Activated naive CD8-positive, alpha-beta T cell treated with anti-CD3 and anti-CD28 coated beads, Interleukin-2, amount 10 ng/mL, durations not matched to agents 7 days and 5 days (primary cell): ENCODE measurements around the gene KCNMA1. TPM values are rescaled to one million over a fixed set of nuclear protein-coding genes. Genes with fewer than 3 reads are reported as not detected.

Experiments used
- ATAC-seq: fragments of 150-1000 bp; cut with Tn5 transposase; one replicate; pipeline ENCODE4 v1.10.0; 2021; ENCODE audit warnings: low read depth, moderate library complexity
- POLR2A ChIA-PET: fragments of 350-600 bp; sonication (Branson Sonifier 250); formaldehyde crosslinking; loops from one replicate; lab custom pipeline; 2021; ENCODE audit warnings: antibody characterized with exemption; lab: Charles Lee
- DNase-seq: peaks from one replicate; pipeline ENCODE4 v3.0.0; 2021
- H3K27ac Mint-ChIP-seq: one replicate; pipeline ENCODE4 v1.8.0; 2022; ENCODE audit warnings: mild to moderate bottlenecking, mixed read lengths
- H3K27me3 Mint-ChIP-seq: one replicate; pipeline ENCODE4 v1.8.0; 2022; ENCODE audit warnings: mild to moderate bottlenecking, moderate library complexity, mixed read lengths
- H3K36me3 Mint-ChIP-seq: one replicate; pipeline ENCODE4 v1.8.0; 2021; ENCODE audit warnings: mild to moderate bottlenecking, mixed read lengths
- H3K4me1 Mint-ChIP-seq: one replicate; pipeline ENCODE4 v1.8.0; 2021; ENCODE audit warnings: mixed read lengths
- H3K4me3 Mint-ChIP-seq: one replicate; pipeline ENCODE4 v1.8.0; 2022; ENCODE audit warnings: mild to moderate bottlenecking, moderate library complexity, mixed read lengths
- H3K9me3 Mint-ChIP-seq: one replicate; pipeline ENCODE4 v1.8.0; 2021; ENCODE audit warnings: mixed read lengths
- total RNA-seq, 2 experiments: library from RNA; stranded (reverse); gene quantifications; one replicate each; pipeline ENCODE4 v1.2.3, GENCODE V29; 2021

The KCNMA1 gene
- total RNA-seq, 2 experiments from 2014 or later, result 0.39 to 0.54 TPM

GRCh38 chr10:77163670-77164348, 473.8 kb downstream of the KCNMA1 start:
- Mint-ChIP-seq H3K27ac (no peak overlapping the region), H3K4me1 (no peaks in the 10 kb centered on the region), H3K36me3 (no peaks in the 10 kb centered on the region), H3K9me3 (no peaks in the 10 kb centered on the region), H3K4me3 (no peak overlapping the region), H3K27me3 (peaks cover 35% of the 10 kb centered on the region)
- POLR2A ChIA-PET, result no interaction called here
- no peak for ATAC-seq
- no peak for DNase-seq

GRCh38 chr10:77162697-77163096, 474.9 kb downstream of the KCNMA1 start:
- H3K4me3 Mint-ChIP-seq, result no peak overlapping the region
- DNase-seq, result no peak
- no peaks in the 10 kb centered on the region for H3K36me3 Mint-ChIP-seq
- POLR2A ChIA-PET, result no interaction called here
- H3K27me3 Mint-ChIP-seq, result peaks cover 35% of the 10 kb centered on the region
- H3K4me1 Mint-ChIP-seq, result no peaks in the 10 kb centered on the region
- no peak for ATAC-seq
- no peaks in the 10 kb centered on the region for H3K9me3 Mint-ChIP-seq
- no peak overlapping the region for H3K27ac Mint-ChIP-seq

- H3K27ac Mint-ChIP-seq, result no peak overlapping the region
- no peak overlapping the region for H3K4me3 Mint-ChIP-seq
- no peaks in the 10 kb centered on the region for H3K36me3 Mint-ChIP-seq
- no peaks in the 10 kb centered on the region for H3K9me3 Mint-ChIP-seq
- no peak for ATAC-seq
- H3K27me3 Mint-ChIP-seq, result peaks cover 33% of the 10 kb centered on the region
- POLR2A ChIA-PET, result no interaction called here
- no peak for DNase-seq
- no peaks in the 10 kb centered on the region for H3K4me1 Mint-ChIP-seq
Observed at GRCh38 chr10:77160679-77161078, 476.9 kb downstream of the KCNMA1 start.

GRCh38 chr10:77159538-77160110, 478.0 kb downstream of the KCNMA1 start:
- ATAC-seq (no peak), DNase-seq (no peak)
- POLR2A ChIA-PET, result no interaction called here
- no peaks in the 10 kb centered on the region for H3K9me3 Mint-ChIP-seq
- no peak overlapping the region for H3K27ac Mint-ChIP-seq
- H3K4me1 Mint-ChIP-seq, result no peaks in the 10 kb centered on the region
- peaks cover 25% of the 10 kb centered on the region for H3K27me3 Mint-ChIP-seq
- H3K4me3 Mint-ChIP-seq, result no peak overlapping the region
- H3K36me3 Mint-ChIP-seq, result no peaks in the 10 kb centered on the region

GRCh38 chr10:77158666-77159065, 478.9 kb downstream of the KCNMA1 start:
- ATAC-seq, result no peak
- Mint-ChIP-seq H3K27me3 (peaks cover 18% of the 10 kb centered on the region), H3K4me3 (no peak overlapping the region), H3K36me3 (no peaks in the 10 kb centered on the region), H3K27ac (no peak overlapping the region), H3K4me1 (no peaks in the 10 kb centered on the region), H3K9me3 (no peaks in the 10 kb centered on the region)
- POLR2A ChIA-PET, result no interaction called here
- no peak for DNase-seq

- Mint-ChIP-seq H3K9me3 (no peaks in the 10 kb centered on the region), H3K36me3 (no peaks in the 10 kb centered on the region), H3K27ac (no peak overlapping the region), H3K27me3 (peaks cover 13% of the 10 kb centered on the region), H3K4me3 (no peak overlapping the region), H3K4me1 (no peaks in the 10 kb centered on the region)
- DNase-seq (no peak), ATAC-seq (no peak)
- POLR2A ChIA-PET, result no interaction called here
Observed at GRCh38 chr10:77157248-77158019, 480.2 kb downstream of the KCNMA1 start.

GRCh38 chr10:77156406-77156879, 481.2 kb downstream of the KCNMA1 start:
- ATAC-seq (no peak), DNase-seq (no peak)
- peaks cover 9% of the 10 kb centered on the region for H3K27me3 Mint-ChIP-seq
- POLR2A ChIA-PET, result no interaction called here
- H3K4me1 Mint-ChIP-seq, result no peaks in the 10 kb centered on the region
- no peak overlapping the region for H3K4me3 Mint-ChIP-seq
- no peaks in the 10 kb centered on the region for H3K9me3 Mint-ChIP-seq
- H3K27ac Mint-ChIP-seq, result no peak overlapping the region
- H3K36me3 Mint-ChIP-seq, result no peaks in the 10 kb centered on the region

GRCh38 chr10:77152256-77152655, 485.4 kb downstream of the KCNMA1 start:
- H3K4me3 Mint-ChIP-seq, result no peak overlapping the region
- DNase-seq (no peak), ATAC-seq (no peak)
- no peaks in the 10 kb centered on the region for H3K4me1 Mint-ChIP-seq
- POLR2A ChIA-PET, result no interaction called here
- H3K27me3 Mint-ChIP-seq, result peaks cover 6% of the 10 kb centered on the region
- no peaks in the 10 kb centered on the region for H3K9me3 Mint-ChIP-seq
- no peaks in the 10 kb centered on the region for H3K36me3 Mint-ChIP-seq
- H3K27ac Mint-ChIP-seq, result no peak overlapping the region

- POLR2A ChIA-PET, result no interaction called here
- Mint-ChIP-seq H3K27ac (no peak overlapping the region), H3K4me3 (no peak overlapping the region), H3K4me1 (no peaks in the 10 kb centered on the region), H3K36me3 (no peaks in the 10 kb centered on the region), H3K9me3 (no peaks in the 10 kb centered on the region), H3K27me3 (peaks cover 9% of the 10 kb centered on the region)
- DNase-seq (no peak), ATAC-seq (no peak)
Observed at GRCh38 chr10:77151408-77151807, 486.2 kb downstream of the KCNMA1 start.

GRCh38 chr10:77149706-77150105, 487.9 kb downstream of the KCNMA1 start:
- peaks cover 11% of the 10 kb centered on the region for H3K27me3 Mint-ChIP-seq
- H3K4me1 Mint-ChIP-seq, result no peaks in the 10 kb centered on the region
- H3K36me3 Mint-ChIP-seq, result no peaks in the 10 kb centered on the region
- ATAC-seq (no peak), DNase-seq (no peak)
- H3K4me3 Mint-ChIP-seq, result no peak overlapping the region
- H3K9me3 Mint-ChIP-seq, result no peaks in the 10 kb centered on the region
- no peak overlapping the region for H3K27ac Mint-ChIP-seq
- POLR2A ChIA-PET, result no interaction called here

GRCh38 chr10:77149001-77149400, 488.6 kb downstream of the KCNMA1 start:
- ATAC-seq (no peak), DNase-seq (no peak)
- POLR2A ChIA-PET, result no interaction called here
- H3K36me3 Mint-ChIP-seq, result no peaks in the 10 kb centered on the region
- H3K4me3 Mint-ChIP-seq, result no peak overlapping the region
- H3K27ac Mint-ChIP-seq, result no peak overlapping the region
- no peaks in the 10 kb centered on the region for H3K4me1 Mint-ChIP-seq
- H3K27me3 Mint-ChIP-seq, result peaks cover 11% of the 10 kb centered on the region
- H3K9me3 Mint-ChIP-seq, result no peaks in the 10 kb centered on the region

GRCh38 chr10:77147871-77148270, 489.7 kb downstream of the KCNMA1 start:
- POLR2A ChIA-PET, result no interaction called here
- no peak overlapping the region for H3K4me3 Mint-ChIP-seq

GRCh38 chr10:77146712-77147336, 490.8 kb downstream of the KCNMA1 start:
- no peaks in the 10 kb centered on the region for H3K9me3 Mint-ChIP-seq
- no peak overlapping the region for H3K4me3 Mint-ChIP-seq
- POLR2A ChIA-PET, result no interaction called here
- H3K27me3 Mint-ChIP-seq, result peaks cover 18% of the 10 kb centered on the region
- H3K36me3 Mint-ChIP-seq, result no peaks in the 10 kb centered on the region
- no peak for DNase-seq
- no peak overlapping the region for H3K27ac Mint-ChIP-seq
- no peak for ATAC-seq
- no peaks in the 10 kb centered on the region for H3K4me1 Mint-ChIP-seq

More at GRCh38 chr10:77147871-77148270, 489.7 kb downstream of the KCNMA1 start:
- no peak for DNase-seq
- Mint-ChIP-seq H3K9me3 (no peaks in the 10 kb centered on the region), H3K36me3 (no peaks in the 10 kb centered on the region), H3K27me3 (peaks cover 18% of the 10 kb centered on the region), H3K27ac (no peak overlapping the region), H3K4me1 (no peaks in the 10 kb centered on the region)
- ATAC-seq, result no peak
